ENCODE data around the gene HMMR. TPM values are rescaled to one million over a fixed set of nuclear protein-coding genes. Genes with fewer than 3 reads are reported as not detected.

The HMMR gene
- total and polyA plus RNA-seq, 2 experiments from 2014 or later, result 77.9 to 163 TPM

DNA sequence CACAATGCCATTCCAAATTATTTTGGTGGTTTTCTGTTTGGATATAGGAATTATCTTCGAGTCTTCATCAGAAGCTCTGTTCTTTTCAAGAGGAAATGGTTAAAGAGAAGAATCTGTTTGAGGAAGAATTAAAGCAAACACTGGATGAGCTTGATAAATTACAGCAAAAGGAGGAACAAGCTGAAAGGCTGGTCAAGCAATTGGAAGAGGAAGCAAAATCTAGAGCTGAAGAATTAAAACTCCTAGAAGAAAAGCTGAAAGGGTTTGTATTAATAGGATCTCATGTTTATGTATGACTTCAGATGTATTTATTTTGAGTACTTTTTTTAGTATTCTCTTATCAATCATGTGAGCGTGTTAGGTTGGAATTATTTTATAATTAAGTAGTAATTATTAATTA, 15.0 kb downstream of the HMMR start:
- H3K9me2 ChIP-seq (ENCODE audit: insufficient read depth), result no peaks in the 10 kb centered on the region
- TF ChIP-seq ZNF331 (CRISPR knock-in tag; IDR thresholded peaks at IDR 0.05; ENCODE audit: low read depth) (no peak), STAT1 (IDR thresholded peaks at IDR 0.05; ENCODE audit: unreplicated experiment) (no peak), CREB1 (CRISPR knock-in tag; IDR thresholded peaks at IDR 0.05; ENCODE audit: low read depth) (no peak), CTCF (conservative IDR thresholded peaks at IDR 0.05; ENCODE audit: low read depth in 2 of 2) (no peak)
- TF ChIP-seq, protein P1, sequence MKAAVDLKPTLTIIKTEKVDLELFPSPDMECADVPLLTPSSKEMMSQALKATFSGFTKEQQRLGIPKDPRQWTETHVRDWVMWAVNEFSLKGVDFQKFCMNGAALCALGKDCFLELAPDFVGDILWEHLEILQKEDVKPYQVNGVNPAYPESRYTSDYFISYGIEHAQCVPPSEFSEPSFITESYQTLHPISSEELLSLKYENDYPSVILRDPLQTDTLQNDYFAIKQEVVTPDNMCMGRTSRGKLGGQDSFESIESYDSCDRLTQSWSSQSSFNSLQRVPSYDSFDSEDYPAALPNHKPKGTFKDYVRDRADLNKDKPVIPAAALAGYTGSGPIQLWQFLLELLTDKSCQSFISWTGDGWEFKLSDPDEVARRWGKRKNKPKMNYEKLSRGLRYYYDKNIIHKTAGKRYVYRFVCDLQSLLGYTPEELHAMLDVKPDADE (IDR thresholded peaks at IDR 0.05), result no peak
- H3K4me3 ChIP-seq, result no peak overlapping the region
- no peaks in the 10 kb centered on the region for H3K27me3 ChIP-seq (ENCODE audit: insufficient read depth)
- no peaks in the 10 kb centered on the region for H3K79me2 ChIP-seq (replicated peaks; ENCODE audit: insufficient read depth)
- no peak for DNase-seq (ENCODE audit: low spot score)
- no peaks in the 10 kb centered on the region; the same call in 1 of the 2 replicates for H4K20me1 ChIP-seq (replicated peaks; ENCODE audit: insufficient read depth)
- no peaks in the 10 kb centered on the region for H3F3A ChIP-seq (replicated peaks; ENCODE audit: low read depth)
- no peak overlapping the region for H3K4me3 Mint-ChIP-seq
- no peaks in the 10 kb centered on the region for H3K4me1 Mint-ChIP-seq
- H3K4me2 ChIP-seq, result no peak overlapping the region
- peaks cover 88% of the 10 kb centered on the region for H3K36me3 ChIP-seq (ENCODE audit: insufficient read depth)
- H3K27me3 Mint-ChIP-seq (ENCODE audit: insufficient read depth, low read depth, poor library complexity), result no peaks in the 10 kb centered on the region
- no peak overlapping the region for H3K27ac ChIP-seq (ENCODE audit: low read depth)
- no peak overlapping the region for H2AFZ ChIP-seq
- no peak for ATAC-seq
- H3K36me3 Mint-ChIP-seq (ENCODE audit: low read depth), result peaks cover 90% of the 10 kb centered on the region
- no peak overlapping the region for H3K27ac Mint-ChIP-seq
- no peaks in the 10 kb centered on the region for H3K4me1 ChIP-seq (ENCODE audit: insufficient read depth)
- no peaks in the 10 kb centered on the region for H3K9me3 Mint-ChIP-seq

- Histone ChIP-seq H3K9me2 (ENCODE audit: insufficient read depth) (no peaks in the 10 kb centered on the region), H3K27me3 (ENCODE audit: insufficient read depth) (no peaks in the 10 kb centered on the region), H2AFZ (no peak overlapping the region), H3K79me2 (replicated peaks; ENCODE audit: insufficient read depth) (no peaks in the 10 kb centered on the region), H3F3A (replicated peaks; ENCODE audit: low read depth) (no peaks in the 10 kb centered on the region), H3K36me3 (ENCODE audit: insufficient read depth) (peaks cover 76% of the 10 kb centered on the region), H3K27ac (ENCODE audit: low read depth) (no peak overlapping the region), H3K4me2 (no peak overlapping the region), H3K4me3 (no peak overlapping the region), H4K20me1 (replicated peaks; ENCODE audit: insufficient read depth) (no peaks in the 10 kb centered on the region), H3K4me1 (ENCODE audit: insufficient read depth) (no peaks in the 10 kb centered on the region)
- H3K27me3 Mint-ChIP-seq (ENCODE audit: insufficient read depth, low read depth, poor library complexity), result no peaks in the 10 kb centered on the region
- H3K36me3 Mint-ChIP-seq (ENCODE audit: low read depth), result peaks cover 85% of the 10 kb centered on the region
- TF ChIP-seq, protein P1 (IDR thresholded peaks at IDR 0.05), result no peak
- no peak for TF ChIP-seq EZH2 (IDR thresholded peaks at IDR 0.05; ENCODE audit: low read depth, unreplicated experiment)
- no peak for DNase-seq (ENCODE audit: low spot score)
- no peak for ATAC-seq
- H3K4me3 Mint-ChIP-seq, result no peak overlapping the region
- H3K9me3 Mint-ChIP-seq, result no peaks in the 10 kb centered on the region
- no peak overlapping the region for H3K27ac Mint-ChIP-seq
- H3K4me1 Mint-ChIP-seq, result no peaks in the 10 kb centered on the region
These were observed 17.9 kb downstream of the HMMR start for GRCh38 chr5:163478126-163478981.

Data from GM23338 (cell line).